Measurements from ENCODE around the gene GATB.

Gene GATB

GRCh38 chr4:151627491-151627890 is 133.3 kb downstream of the GATB start:
- TF ChIP-seq GLI2 (tag by site-specific recombination; IDR thresholded peaks at IDR 0.05; ENCODE audit: borderline replicate concordance, low read depth): no peak
- TF ChIP-seq ZNF629 (tag by site-specific recombination; IDR thresholded peaks at IDR 0.05): 0 out of 2 replicates have a peak, but pooled peaks have one; percentile 15
- TF ChIP-seq, protein P1, sequence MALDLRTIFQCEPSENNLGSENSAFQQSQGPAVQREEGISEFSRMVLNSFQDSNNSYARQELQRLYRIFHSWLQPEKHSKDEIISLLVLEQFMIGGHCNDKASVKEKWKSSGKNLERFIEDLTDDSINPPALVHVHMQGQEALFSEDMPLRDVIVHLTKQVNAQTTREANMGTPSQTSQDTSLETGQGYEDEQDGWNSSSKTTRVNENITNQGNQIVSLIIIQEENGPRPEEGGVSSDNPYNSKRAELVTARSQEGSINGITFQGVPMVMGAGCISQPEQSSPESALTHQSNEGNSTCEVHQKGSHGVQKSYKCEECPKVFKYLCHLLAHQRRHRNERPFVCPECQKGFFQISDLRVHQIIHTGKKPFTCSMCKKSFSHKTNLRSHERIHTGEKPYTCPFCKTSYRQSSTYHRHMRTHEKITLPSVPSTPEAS (tag by site-specific recombination; IDR thresholded peaks at IDR 0.05): no peak
- TF ChIP-seq ZNF174 (tag by site-specific recombination; IDR thresholded peaks at IDR 0.05): no peak
- peak; percentile 42; the same call in 1 of the 2 replicates for TF ChIP-seq ZNF692 (tag by site-specific recombination; IDR thresholded peaks at IDR 0.05)
- no peak for TF ChIP-seq REPIN1 (tag by site-specific recombination; IDR thresholded peaks at IDR 0.05; ENCODE audit: low read depth)
- Histone ChIP-seq H3K27ac (ENCODE audit: extremely low read depth, low read depth, low read length) (no peak overlapping the region), H3K4me3 (ENCODE audit: low read depth, low read length) (no peak overlapping the region), H3K36me3 (ENCODE audit: control insufficient read depth in 2 of 2, insufficient read depth in 1 of 2, low read length in 2 of 2) (no peaks in the 10 kb centered on the region), H3K4me1 (ENCODE audit: control insufficient read depth, insufficient read depth, low read length) (no peaks in the 10 kb centered on the region), H3K9me3 (ENCODE audit: control insufficient read depth, insufficient read depth, low read depth, low read length) (no peaks in the 10 kb centered on the region)
- ChIA-PET POLR2A (no interaction called here), CTCF (interaction anchor here (0.6 to 1.2 kb wide), 3 partner anchors 16 to 774 kb away, joined by 3 read pairs; no protein-coding TSS in a partner anchor)

DNA sequence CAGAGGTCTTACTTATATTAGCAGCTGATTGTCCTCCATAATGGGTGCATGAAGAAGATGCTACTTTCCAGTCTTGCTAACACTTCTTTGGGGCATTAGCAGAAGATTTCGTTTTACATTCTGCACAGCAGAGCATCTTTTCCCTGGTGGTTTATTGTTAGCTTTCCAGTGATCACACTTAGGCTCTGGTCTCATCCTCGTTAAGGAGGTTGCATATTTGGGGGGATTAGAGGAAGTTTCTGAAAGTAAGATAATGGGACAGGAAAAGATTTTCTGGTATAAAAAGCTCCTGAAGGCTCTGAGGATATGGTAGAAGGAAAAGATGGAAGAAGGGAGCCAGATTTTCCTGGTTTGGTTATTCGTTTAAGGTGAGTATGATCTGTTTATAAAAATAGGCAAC is 134.1 kb downstream of the GATB start:
- TF ChIP-seq SP7 (tag by site-specific recombination; IDR thresholded peaks at IDR 0.05) (no peak), WT1 (tag by site-specific recombination; IDR thresholded peaks at IDR 0.05) (no peak), ZNF280C (tag by site-specific recombination; IDR thresholded peaks at IDR 0.05) (no peak), ELK4 (IDR thresholded peaks at IDR 0.05; ENCODE audit: borderline replicate concordance, low read depth, low read length) (no peak), ZNF560 (tag by site-specific recombination; IDR thresholded peaks at IDR 0.05; ENCODE audit: borderline replicate concordance) (no peak), KLF7 (tag by site-specific recombination; IDR thresholded peaks at IDR 0.05; ENCODE audit: borderline replicate concordance) (no peak), ZBTB48 (tag by site-specific recombination; IDR thresholded peaks at IDR 0.05) (no peak), ZNF623 (tag by site-specific recombination; IDR thresholded peaks at IDR 0.05) (no peak), ZBTB8A (tag by site-specific recombination; IDR thresholded peaks at IDR 0.05) (no peak), BCL11A (tag by site-specific recombination; IDR thresholded peaks at IDR 0.05; ENCODE audit: low read depth) (no peak)
- TF ChIP-seq, protein P2, sequence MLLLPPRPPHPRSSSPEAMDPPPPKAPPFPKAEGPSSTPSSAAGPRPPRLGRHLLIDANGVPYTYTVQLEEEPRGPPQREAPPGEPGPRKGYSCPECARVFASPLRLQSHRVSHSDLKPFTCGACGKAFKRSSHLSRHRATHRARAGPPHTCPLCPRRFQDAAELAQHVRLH (tag by site-specific recombination; IDR thresholded peaks at IDR 0.05): no peak
- Histone ChIP-seq H3K27ac (ENCODE audit: extremely low read depth, low read depth, low read length) (no peak overlapping the region), H3K9me3 (ENCODE audit: control insufficient read depth, insufficient read depth, low read depth, low read length) (no peaks in the 10 kb centered on the region), H3K4me3 (ENCODE audit: low read depth, low read length) (no peak overlapping the region), H3K36me3 (ENCODE audit: control insufficient read depth in 2 of 2, insufficient read depth in 1 of 2, low read length in 2 of 2) (no peaks in the 10 kb centered on the region), H3K4me1 (ENCODE audit: control insufficient read depth, insufficient read depth, low read length) (no peaks in the 10 kb centered on the region)
- ChIA-PET POLR2A (no interaction called here), CTCF (interaction anchor here (0.8 to 1.3 kb wide), 3 partner anchors 15 to 176 kb away, joined by 3 read pairs; no protein-coding TSS in a partner anchor)

Measured in HEK293 (cell line).